Measurements from ENCODE around the gene UBASH3B.
"Not testable (repeated sequence)": the region's sequence is repeated elsewhere in the genome, so short reads cannot be mapped to it uniquely, and the experiment has no call there.

UBASH3B gene

GRCh38 chr11:122655527-122656072 lies at the start of gene UBASH3B:
Gene UBASH3B (plus strand): TSS chr11:122655722. CDS start chr11:122656050, 328 bp downstream.
- Mint-ChIP-seq H3K4me1 (peaks cover 51% of the 10 kb centered on the region), H3K27me3 (peaks cover 27% of the 10 kb centered on the region), H3K27ac (peak within 1 kb of the TSS; percentile 91 to 93), H3K4me3 (peak within 1 kb of the TSS; percentile 91 to 92), H3K9me3 (no peaks in the 10 kb centered on the region)
- peak; percentile 82 for ATAC-seq
- DNase-seq: peak; percentile 68

DNA sequence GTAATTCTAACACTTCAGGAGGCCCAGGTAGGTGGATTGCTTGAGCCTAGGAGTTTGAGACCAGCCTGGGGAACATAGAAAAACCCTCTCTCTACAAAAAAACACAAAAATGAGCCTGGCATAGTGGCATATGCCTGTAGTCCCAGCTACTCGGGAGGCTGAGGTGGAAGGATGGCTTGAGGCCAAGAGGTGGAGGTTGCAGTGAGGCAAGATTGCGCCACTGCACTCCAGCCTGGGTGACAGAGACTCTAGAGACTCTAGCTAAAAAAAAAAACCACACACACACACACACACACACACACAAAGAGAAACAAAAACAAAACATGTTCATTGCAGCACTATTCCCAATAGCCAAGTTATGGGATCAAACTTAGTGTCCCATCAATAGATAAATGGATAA lies 48.4 kb upstream of the UBASH3B start:
- ATAC-seq, H3K9me3 Mint-ChIP-seq, H3K27me3 Mint-ChIP-seq, H3K27ac Mint-ChIP-seq, DNase-seq, H3K4me3 Mint-ChIP-seq, H3K4me1 Mint-ChIP-seq: not testable (repeated sequence)

DNA sequence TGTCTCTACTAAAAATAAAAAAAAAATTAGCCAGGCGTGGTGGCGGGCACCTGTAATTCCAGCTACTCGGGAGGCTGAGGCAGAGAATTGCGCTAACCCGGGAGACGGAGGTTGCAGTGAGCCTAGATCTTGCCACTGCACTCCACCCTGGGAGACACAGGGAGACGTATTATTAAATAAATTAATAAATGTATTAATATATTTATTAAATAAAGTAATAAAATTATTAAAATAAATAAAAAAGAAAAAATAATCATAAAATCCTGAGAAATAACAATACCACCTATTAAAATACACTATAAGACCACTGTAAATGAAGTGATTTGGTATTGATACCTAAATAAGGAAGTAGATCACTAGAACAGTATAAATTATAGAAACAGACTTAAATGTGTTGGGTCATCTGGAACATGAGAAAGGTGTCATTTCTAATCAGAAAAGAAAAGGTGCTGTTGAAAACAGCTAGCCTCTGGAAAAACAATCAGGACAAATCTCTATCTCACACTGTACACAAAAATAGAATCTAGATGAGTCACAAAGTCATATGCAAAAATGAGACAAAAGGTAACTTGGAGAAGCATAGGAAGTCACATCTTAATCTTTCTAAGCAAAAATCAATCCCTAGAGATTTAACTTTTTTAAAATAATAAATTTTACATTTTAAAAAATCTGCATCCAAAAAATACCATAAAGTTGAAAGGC lies 43.2 kb upstream of the UBASH3B start:
- Mint-ChIP-seq H3K27me3 (no peaks in the 10 kb centered on the region), H3K27ac (peak overlapping the region in 1 of 2 donors; percentile 41), H3K9me3 (no peaks in the 10 kb centered on the region), H3K4me1 (peaks cover 9% of the 10 kb centered on the region), H3K4me3 (no peak overlapping the region)
- ATAC-seq (no peak), DNase-seq (no peak)

DNA sequence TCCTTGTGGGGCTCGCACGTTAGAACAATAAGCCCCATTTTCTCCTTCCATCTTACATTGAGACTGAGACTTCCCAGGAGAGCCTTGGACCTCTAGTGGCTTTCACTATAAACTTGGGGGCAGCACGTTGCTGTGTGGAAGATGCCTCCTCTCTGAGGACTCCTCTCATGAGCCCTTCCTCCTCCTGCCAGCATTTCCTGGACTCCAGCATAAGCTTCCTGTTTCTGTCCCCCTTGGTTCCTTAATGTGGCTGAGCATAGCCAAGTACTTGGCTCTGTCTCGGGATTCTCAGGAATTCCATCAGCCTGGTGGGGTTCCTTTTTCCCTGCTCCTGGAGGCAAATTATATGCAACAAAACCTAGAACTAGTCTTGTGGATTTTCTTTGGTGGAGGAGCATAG lies 38.8 kb upstream of the UBASH3B start:
- ATAC-seq (no peak), DNase-seq (no peak)
- no peak overlapping the region for H3K4me3 Mint-ChIP-seq
- H3K4me1 Mint-ChIP-seq: peaks cover 19% of the 10 kb centered on the region
- H3K9me3 Mint-ChIP-seq: no peaks in the 10 kb centered on the region
- H3K27ac Mint-ChIP-seq: no peak overlapping the region
- no peaks in the 10 kb centered on the region for H3K27me3 Mint-ChIP-seq

GRCh38 chr11:122617297-122617696 lies 38.2 kb upstream of the UBASH3B start:
- H3K27ac Mint-ChIP-seq: no peak overlapping the region
- peak; percentile 52 for ATAC-seq

GRCh38 chr11:122617926-122618325 lies 37.6 kb upstream of the UBASH3B start:
- Mint-ChIP-seq H3K27ac (no peak overlapping the region), H3K27me3 (no peaks in the 10 kb centered on the region), H3K4me1 (peaks cover 19% of the 10 kb centered on the region), H3K9me3 (no peaks in the 10 kb centered on the region), H3K4me3 (no peak overlapping the region)
- DNase-seq (no peak), ATAC-seq (peak; percentile 40)

More at GRCh38 chr11:122617297-122617696, 38.2 kb upstream of the UBASH3B start:
- H3K4me1 Mint-ChIP-seq: peaks cover 19% of the 10 kb centered on the region
- H3K4me3 Mint-ChIP-seq: no peak overlapping the region
- no peak for DNase-seq
- no peaks in the 10 kb centered on the region for H3K27me3 Mint-ChIP-seq
- no peaks in the 10 kb centered on the region for H3K9me3 Mint-ChIP-seq

DNA sequence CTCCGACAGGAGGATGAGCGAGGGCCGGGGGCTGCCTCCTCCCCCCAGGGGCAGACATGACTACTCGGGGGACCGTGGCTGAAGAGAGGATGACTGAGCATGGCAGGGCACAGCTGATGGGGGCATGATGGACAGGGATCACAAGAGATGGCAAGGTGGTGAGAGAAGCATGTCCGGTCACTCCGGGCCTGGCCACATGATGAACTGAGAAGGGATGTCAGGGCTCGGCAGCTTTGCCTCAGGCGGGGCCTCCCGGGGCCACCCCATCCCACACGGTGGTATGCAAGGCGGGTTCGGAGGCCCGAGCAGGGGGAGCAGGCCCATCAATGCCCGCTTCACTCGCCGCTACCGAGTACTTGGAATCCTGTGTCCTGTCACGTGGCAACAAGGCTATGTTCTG lies 36.6 kb upstream of the UBASH3B start:
- DNase-seq: no peak
- no peaks in the 10 kb centered on the region for H3K27me3 Mint-ChIP-seq
- no peaks in the 10 kb centered on the region for H3K9me3 Mint-ChIP-seq
- peak; percentile 29 for ATAC-seq
- H3K27ac Mint-ChIP-seq: no peak overlapping the region
- H3K4me3 Mint-ChIP-seq: no peak overlapping the region
- H3K4me1 Mint-ChIP-seq: peaks cover 19% of the 10 kb centered on the region

- no peak overlapping the region for H3K27ac Mint-ChIP-seq
- no peak overlapping the region for H3K4me3 Mint-ChIP-seq
- H3K27me3 Mint-ChIP-seq: no peaks in the 10 kb centered on the region
- H3K9me3 Mint-ChIP-seq: no peaks in the 10 kb centered on the region
- DNase-seq (no peak), ATAC-seq (no peak)
- H3K4me1 Mint-ChIP-seq: peaks cover 19% of the 10 kb centered on the region
Measured at GRCh38 chr11:122619757-122620156, 35.8 kb upstream of the UBASH3B start.

- not testable (repeated sequence) for DNase-seq, H3K4me3 Mint-ChIP-seq, H3K27me3 Mint-ChIP-seq, ATAC-seq, H3K27ac Mint-ChIP-seq, H3K4me1 Mint-ChIP-seq, H3K9me3 Mint-ChIP-seq
Measured at GRCh38 chr11:122625501-122625900, 30.0 kb upstream of the UBASH3B start.

DNA sequence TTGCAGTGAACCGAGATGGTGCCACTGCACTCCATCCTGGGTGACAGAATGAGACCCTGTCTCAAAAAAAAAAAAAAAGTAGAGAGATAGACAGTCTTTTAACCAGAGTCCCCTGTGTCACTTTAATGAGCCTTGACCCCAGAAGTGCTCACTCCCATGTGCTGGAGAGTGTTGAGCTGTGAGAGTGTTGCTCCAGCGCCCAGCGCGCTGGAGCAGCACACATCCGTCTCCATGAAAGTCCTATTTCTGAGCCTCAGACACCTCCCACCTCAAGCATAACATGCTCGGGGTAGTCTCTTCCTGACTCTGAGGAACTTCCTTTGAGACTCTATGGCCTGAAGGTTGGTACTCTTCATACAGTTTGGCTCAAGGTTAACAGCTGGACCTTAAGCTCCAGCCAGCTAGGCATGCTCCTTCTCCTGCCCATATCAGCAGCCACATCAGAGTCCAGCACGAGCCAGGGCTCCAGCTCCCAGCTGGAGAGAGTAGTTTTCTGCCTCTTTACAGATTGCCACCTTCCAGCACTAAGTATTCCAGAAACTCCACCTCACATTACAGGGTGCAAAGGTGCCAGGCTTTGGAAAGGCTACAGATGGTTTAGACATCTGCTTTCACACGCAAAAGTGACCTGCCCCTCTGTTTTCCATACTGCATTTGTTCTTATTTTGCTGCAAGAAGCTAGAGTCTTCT lies 29.4 kb upstream of the UBASH3B start:
- ATAC-seq (no peak), DNase-seq (no peak)
- no peaks in the 10 kb centered on the region for H3K9me3 Mint-ChIP-seq
- H3K27me3 Mint-ChIP-seq: no peaks in the 10 kb centered on the region
- no peak overlapping the region for H3K4me3 Mint-ChIP-seq
- H3K27ac Mint-ChIP-seq: no peak overlapping the region
- H3K4me1 Mint-ChIP-seq: peaks cover 7% of the 10 kb centered on the region

GRCh38 chr11:122627745-122628144 lies 27.8 kb upstream of the UBASH3B start:
- H3K4me1 Mint-ChIP-seq: peaks cover 14% of the 10 kb centered on the region
- no peak overlapping the region for H3K4me3 Mint-ChIP-seq
- no peak for DNase-seq
- no peak for ATAC-seq
- H3K9me3 Mint-ChIP-seq: no peaks in the 10 kb centered on the region
- no peaks in the 10 kb centered on the region for H3K27me3 Mint-ChIP-seq
- no peak overlapping the region for H3K27ac Mint-ChIP-seq

GRCh38 chr11:122628810-122629555 lies 26.5 kb upstream of the UBASH3B start:
- peak; percentile 87 for ATAC-seq
- no peaks in the 10 kb centered on the region for H3K27me3 Mint-ChIP-seq
- DNase-seq: peak; percentile 58 to 67
- H3K9me3 Mint-ChIP-seq: no peaks in the 10 kb centered on the region
- H3K4me3 Mint-ChIP-seq: no peak overlapping the region
- peaks cover 14% of the 10 kb centered on the region for H3K4me1 Mint-ChIP-seq
- H3K27ac Mint-ChIP-seq: no peak overlapping the region

DNA sequence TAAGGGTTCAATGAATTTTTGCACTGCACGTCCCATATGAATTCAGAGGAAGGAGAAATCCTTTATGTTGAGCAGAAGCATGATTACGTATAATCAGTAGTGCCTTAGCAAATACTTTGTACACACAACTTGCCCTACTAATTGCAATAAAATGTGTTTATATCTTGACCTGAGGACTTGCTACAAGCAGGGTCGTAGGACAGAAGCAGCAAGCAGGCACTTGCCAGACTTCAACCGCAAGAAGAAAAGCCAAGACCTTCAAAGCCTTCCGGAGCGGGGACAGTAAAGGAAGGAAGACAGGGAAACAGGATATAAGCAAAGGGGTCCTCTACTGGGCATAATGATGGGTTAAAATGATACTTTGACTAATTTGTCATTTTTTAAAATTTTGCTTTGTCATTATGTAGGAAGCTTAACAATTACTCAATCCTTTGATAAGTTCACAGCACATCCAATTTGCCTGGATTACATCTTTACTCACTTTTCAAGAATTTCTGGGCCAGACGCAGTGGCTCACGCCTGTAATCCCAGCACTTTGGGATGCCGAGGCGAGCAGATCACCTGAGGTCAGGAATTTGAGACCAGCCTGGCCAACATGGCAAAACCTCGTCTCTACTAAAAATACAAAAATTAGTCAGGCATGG lies 23.2 kb upstream of the UBASH3B start:
- DNase-seq: no peak
- Mint-ChIP-seq H3K4me3 (no peak overlapping the region), H3K4me1 (peaks cover 15% of the 10 kb centered on the region), H3K27me3 (no peaks in the 10 kb centered on the region), H3K9me3 (no peaks in the 10 kb centered on the region), H3K27ac (no peak overlapping the region)
- ATAC-seq: no peak

- Mint-ChIP-seq H3K27ac (no peak overlapping the region), H3K4me1 (peaks cover 22% of the 10 kb centered on the region), H3K4me3 (no peak overlapping the region), H3K9me3 (no peaks in the 10 kb centered on the region), H3K27me3 (no peaks in the 10 kb centered on the region)
- DNase-seq: no peak
- peak; percentile 64 for ATAC-seq
Measured at GRCh38 chr11:122633219-122633829, 22.2 kb upstream of the UBASH3B start.

DNA sequence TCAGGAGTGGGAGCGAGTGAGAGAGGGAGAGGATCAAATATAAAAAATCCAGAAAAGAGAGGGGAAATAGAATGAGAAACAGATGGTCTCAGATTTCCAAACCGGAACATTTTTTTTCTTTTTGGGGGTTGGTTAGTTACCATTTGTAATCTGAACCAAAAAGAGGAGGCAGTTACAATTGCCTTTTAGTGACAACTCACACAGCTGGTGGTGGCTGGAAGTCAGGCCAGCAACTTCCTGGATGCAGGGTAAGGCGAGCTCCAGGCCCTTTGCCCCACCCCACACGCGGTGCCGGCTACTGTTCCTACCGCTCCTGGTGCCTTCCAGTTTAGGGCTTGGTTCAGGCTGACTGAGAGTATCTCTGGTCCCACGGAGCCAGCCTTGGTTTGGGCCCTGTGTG lies 21.0 kb upstream of the UBASH3B start:
- no peak overlapping the region for H3K27ac Mint-ChIP-seq

More for the DNA sequence above, 21.0 kb upstream of the UBASH3B start:
- Mint-ChIP-seq H3K27me3 (no peaks in the 10 kb centered on the region), H3K4me1 (peaks cover 15% of the 10 kb centered on the region), H3K4me3 (no peak overlapping the region), H3K9me3 (no peaks in the 10 kb centered on the region)
- no peak for DNase-seq
- no peak for ATAC-seq
